HepG2 (cell line): ENCODE data around the gene LRRC4C. TPM values are rescaled to one million over a fixed set of nuclear protein-coding genes. Genes with fewer than 3 reads are reported as not detected.

Experiments used
- ATAC-seq: fragments of 200-7000 bp; cut with Tn5 transposase; 3 replicates; pipeline ENCODE4 v1.9.1; 2020; ENCODE audit warnings: mild to moderate bottlenecking, moderate library complexity
- BruUV-seq: library from RNA; stranded (reverse); fragments of 400-500 nt; replicated peaks from 2 replicates; lab custom pipeline; 2021; lab: Mats Ljungman, UMichigan
- CTCF ChIA-PET: fragments of 300-600 bp; formaldehyde crosslinking; extraction: SDS; loops from one replicate; lab custom pipeline; 2021; ENCODE audit warnings: low total read pairs, inconsistent platforms, low intra/inter-chr PET ratio; lab: Yijun Ruan, JAX
- POLR2A ChIA-PET: fragments of 350-600 bp; sonication (Branson Sonifier 250); formaldehyde crosslinking; loops from one replicate; lab custom pipeline; 2020; ENCODE audit warnings: antibody characterized with exemption, inconsistent platforms; lab: Yijun Ruan, JAX
- DNase-seq: peaks from one replicate; pipeline ENCODE4 v3.0.0-alpha.2; 2015; ENCODE audit warnings: low spot score
- FAIRE-seq: peaks from 3 replicates; lab custom pipeline; 2011; peaks lifted over from hg19 to GRCh38; lab: Jason Lieb, UNC
- H2AFZ ChIP-seq: one replicate; pipeline ENCODE4 v1.6.1; 2011; ENCODE audit warnings: low read length, inconsistent platforms
- H3K27ac ChIP-seq: fragments of 300-600 bp; 3 replicates; pipeline ENCODE4 v1.8.0; 2011; ENCODE audit warnings: mixed run types, mild to moderate bottlenecking, mixed read lengths, low read length, inconsistent platforms; ENCODE audit not compliant: insufficient read depth; ENCODE audit errors: extremely low read length
- H3K27me3 ChIP-seq, 2 experiments: fragments of 200-600 bp in 1 of 2; 2 replicates in 1 of 2; 3 replicates in 1 of 2; pipeline versions ENCODE4 v1.6.0 to v1.8.0; 2011; ENCODE audit warnings: low read length in 2 of 2, mild to moderate bottlenecking in 2 of 2, moderate library complexity in 2 of 2, inconsistent platforms in 1 of 2; ENCODE audit not compliant: insufficient read depth in 2 of 2, control insufficient read depth in 1 of 2
- H3K36me3 ChIP-seq, 2 experiments: fragments of 200-600 bp in 1 of 2; replicated peaks in 1 of 2; 2 replicates in 1 of 2; 3 replicates in 1 of 2; pipeline versions ENCODE4 v1.5.1 to v1.8.0; 2011; ENCODE audit warnings: low read length in 2 of 2, inconsistent platforms in 1 of 2; ENCODE audit not compliant: insufficient read depth in 2 of 2, control insufficient read depth in 1 of 2
- H3K4me1 ChIP-seq: 2 replicates; pipeline ENCODE4 v1.5.1; 2012; ENCODE audit warnings: low read length, inconsistent platforms; ENCODE audit not compliant: insufficient read depth
- H3K4me2 ChIP-seq: 2 replicates; pipeline ENCODE4 v1.6.0; 2011; ENCODE audit warnings: low read depth, low read length, inconsistent platforms
- H3K4me3 ChIP-seq, 3 experiments: fragments of 200-600 bp in 1 of 3; sonication (generic), shearing (Covaris generic) in 1 of 3; replicated peaks in 1 of 3; 2 replicates each; pipeline ENCODE4 v1.5.1; 2011 to 2016; ENCODE audit warnings: low read length in 3 of 3, inconsistent platforms in 2 of 3, low read depth in 2 of 3, mild to moderate bottlenecking in 2 of 3, control low read depth in 1 of 3, mixed read lengths in 1 of 3; ENCODE audit not compliant: insufficient read depth in 1 of 3
- H3K79me2 ChIP-seq: one replicate; pipeline ENCODE4 v1.6.1; 2011; ENCODE audit warnings: low read length, inconsistent platforms; ENCODE audit not compliant: insufficient read depth
- H3K9ac ChIP-seq: 2 replicates; pipeline ENCODE4 v1.6.0; 2011; ENCODE audit warnings: mild to moderate bottlenecking, low read depth, low read length, inconsistent platforms; ENCODE audit not compliant: insufficient read depth
- H3K9me3 ChIP-seq: 2 replicates; pipeline ENCODE4 v1.5.1; 2012; ENCODE audit warnings: mild to moderate bottlenecking, low read length
- H4K20me1 ChIP-seq: 2 replicates; pipeline ENCODE4 v1.6.0; 2011; ENCODE audit warnings: inconsistent platforms, mild to moderate bottlenecking, low read length, moderate library complexity; ENCODE audit not compliant: insufficient read depth
- CREB1 ChIP-seq, 2 experiments: fragments of 450-650 bp in 1 of 2; IDR thresholded peaks; 2 replicates each; pipeline ENCODE4 v1.6.1; 2016 to 2017; ENCODE audit warnings: control low read depth in 1 of 2, mild to moderate bottlenecking in 1 of 2, missing compliant biosample characterization in 1 of 2, missing genetic modification characterization in 1 of 2
- ETS1 ChIP-seq: sonication (generic); formaldehyde crosslinking; IDR thresholded peaks from 2 replicates; pipeline ENCODE4 v1.4.0; 2020; ENCODE audit warnings: missing genetic modification reagents
- GPN1 ChIP-seq: sonication (generic); formaldehyde crosslinking; IDR thresholded peaks from 2 replicates; pipeline ENCODE4 v1.5.1; 2020; ENCODE audit warnings: missing genetic modification reagents, borderline replicate concordance
- MAFG ChIP-seq: sonication (generic); formaldehyde crosslinking; IDR thresholded peaks from 2 replicates; pipeline ENCODE4 v1.5.1; 2020; ENCODE audit warnings: mild to moderate bottlenecking, missing genetic modification reagents
- MED13 ChIP-seq: sonication (generic); formaldehyde crosslinking; IDR thresholded peaks from 2 replicates; pipeline ENCODE4 v1.5.0; 2020; ENCODE audit warnings: missing genetic modification reagents
- WIZ ChIP-seq: sonication (generic); formaldehyde crosslinking; IDR thresholded peaks from 2 replicates; pipeline ENCODE4 v1.5.1; 2020; ENCODE audit warnings: mild to moderate bottlenecking, missing genetic modification reagents
- ZBTB1 ChIP-seq: sonication (generic); formaldehyde crosslinking; IDR thresholded peaks from 2 replicates; pipeline ENCODE4 v1.4.0; 2020; ENCODE audit warnings: missing genetic modification reagents, borderline replicate concordance
- ZBTB7A ChIP-seq: sonication (generic); formaldehyde crosslinking; IDR thresholded peaks from 2 replicates; pipeline ENCODE4 v1.8.0; 2022; ENCODE audit warnings: mild to moderate bottlenecking, missing genetic modification reagents
- ZNF160 ChIP-seq: sonication (generic); formaldehyde crosslinking; IDR thresholded peaks from 2 replicates; pipeline ENCODE4 v1.8.0; 2022; ENCODE audit warnings: mild to moderate bottlenecking, inconsistent platforms, missing genetic modification reagents
- ZNF34 ChIP-seq: sonication (generic); formaldehyde crosslinking; IDR thresholded peaks from 2 replicates; pipeline ENCODE4 v1.4.0; 2020; ENCODE audit warnings: mild to moderate bottlenecking, missing genetic modification reagents, borderline replicate concordance
- ZNF354B ChIP-seq: sonication (generic); formaldehyde crosslinking; IDR thresholded peaks from 2 replicates; pipeline ENCODE4 v1.8.0; 2022; ENCODE audit warnings: mild to moderate bottlenecking, missing genetic modification reagents
- ZNF441 ChIP-seq: sonication (generic); formaldehyde crosslinking; IDR thresholded peaks from 2 replicates; pipeline ENCODE4 v1.7.0; 2021; ENCODE audit warnings: missing genetic modification reagents, borderline replicate concordance
- ZNF496 ChIP-seq: sonication (generic); formaldehyde crosslinking; IDR thresholded peaks from 2 replicates; pipeline ENCODE4 v1.8.1; 2023; ENCODE audit warnings: mild to moderate bottlenecking, moderate library complexity, missing genetic modification reagents; ENCODE audit not compliant: insufficient replicate concordance
- ZNF709 ChIP-seq: sonication (generic); formaldehyde crosslinking; IDR thresholded peaks from 2 replicates; pipeline ENCODE4 v1.5.0; 2020; ENCODE audit warnings: mild to moderate bottlenecking, missing genetic modification reagents
- ZSCAN22 ChIP-seq: sonication (generic); formaldehyde crosslinking; IDR thresholded peaks from 2 replicates; pipeline ENCODE4 v1.4.0; 2020; ENCODE audit warnings: mild to moderate bottlenecking, missing genetic modification reagents
- WGBS: methylation state at CpG from one replicate; pipeline ENCODE4 v1.1.6; 2017; ENCODE audit warnings: low lambda C conversion rate; 5-methylcytosine and 5-hydroxymethylcytosine counted together
- in situ Hi-C: cut with HindIII; loops from 2 replicates; pipeline ENCODE4 v1.10.0; 2017; ENCODE audit warnings: low pct_unique_long_range_greater_than_20kb; ENCODE audit not compliant: extremely low pct_ligation_motif_present
- intact Hi-C: fragments of 100-400 bp; cut with micrococcal nuclease; formaldehyde crosslinking; loops from one replicate; pipeline ENCODE4 v1.10.0; 2022; ENCODE audit not compliant: unreplicated experiment
- polyA plus RNA-seq, 8 experiments: library from polyadenylated mRNA; depleted of rRNA in 3 of 8; stranded (reverse) in 7 of 8; unstranded in 1 of 8; fragments of >200 nt; fragmentation: Illumina TruSeq in 4 of 8; extraction: Trizol in 4 of 8; gene quantifications; 2 replicates each; pipeline versions ENCODE4 v1.2.1 to v1.2.3, GENCODE V29; 2011 to 2016; ENCODE audit warnings: low read depth in 4 of 8, missing spikeins in 1 of 8, mixed read lengths in 1 of 8; ENCODE audit not compliant: insufficient read depth in 1 of 8
- total RNA-seq, 5 experiments: library from RNA; depleted of rRNA; stranded (reverse); fragments of >200 nt; fragmentation: Illumina TruSeq; extraction: Trizol; gene quantifications; 2 replicates each; pipeline ENCODE4 v1.2.3, GENCODE V29; 2016; ENCODE audit warnings: low read depth in 1 of 5
- TF ChIP-seq, protein P1 (sequence below): sonication (generic); formaldehyde crosslinking; IDR thresholded peaks from 2 replicates; pipeline ENCODE4 v1.4.0; 2020; ENCODE audit warnings: mild to moderate bottlenecking, low read depth, missing genetic modification reagents
- TF ChIP-seq, protein P2 (sequence below): sonication (generic); formaldehyde crosslinking; IDR thresholded peaks from 2 replicates; pipeline ENCODE4 v1.4.0; 2020; ENCODE audit warnings: missing genetic modification reagents, mild to moderate bottlenecking, borderline replicate concordance

LRRC4C gene
- total and polyA plus RNA-seq, 2 of the 13 experiments (the other 11 are each of a cell fraction or from before 2014, with no cell fraction given), result not detected

DNA sequence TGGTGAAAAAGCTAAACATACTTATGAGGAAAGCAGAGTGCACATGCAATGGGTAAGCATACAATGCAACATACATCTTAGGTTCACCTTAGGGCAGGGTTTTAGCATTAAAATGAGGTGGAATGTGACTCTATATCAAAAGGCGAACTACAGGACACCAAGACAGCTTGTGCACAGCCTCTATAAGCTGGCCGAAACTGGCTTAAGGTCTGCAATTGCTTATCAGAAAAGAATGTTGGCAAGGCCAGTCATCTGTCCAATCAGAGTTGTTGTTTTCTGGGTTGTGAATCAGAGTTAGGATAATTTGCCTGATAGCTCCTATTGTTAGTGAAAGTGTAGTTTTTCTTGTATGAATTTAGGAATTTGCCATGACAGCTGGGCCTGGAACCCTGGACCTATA is 76.5 kb downstream of the LRRC4C start:
- BruUV-seq, result no TSS peak
- Histone ChIP-seq H3K36me3 (no peaks in the 10 kb centered on the region), H3K27ac (no peak overlapping the region), H3K9ac (no peak overlapping the region), H3K27me3 (no peaks in the 10 kb centered on the region; a peak in 1 of 5 replicates), H3K4me3 (no peak overlapping the region), H2AFZ (no peak overlapping the region), H3K4me2 (no peak overlapping the region), H3K4me1 (no peaks in the 10 kb centered on the region), H4K20me1 (no peaks in the 10 kb centered on the region), H3K79me2 (no peaks in the 10 kb centered on the region), H3K9me3 (no peaks in the 10 kb centered on the region)
- FAIRE-seq, result no peak
- CTCF ChIA-PET, result no interaction called here
- WGBS, result 0% methylated on average over 2 of the region's 2 CpGs
- POLR2A ChIA-PET, result no interaction called here
- no peak for ATAC-seq
- no peak for DNase-seq
- intact Hi-C loops (no loop called here), in situ Hi-C loops (no loop called here)
- TF ChIP-seq ZBTB1 (no peak), ETS1 (no peak), ZNF441 (CRISPR knock-in tag) (no peak), ZNF34 (CRISPR knock-in tag) (no peak), ZNF160 (CRISPR knock-in tag) (no peak), ZNF496 (CRISPR knock-in tag) (no peak), ZSCAN22 (CRISPR knock-in tag) (no peak), ZBTB7A (CRISPR knock-in tag) (no peak), CREB1 (IDR thresholded peaks at IDR 0.05) (no peak), CREB1 (CRISPR knock-in tag; IDR thresholded peaks at IDR 0.05) (no peak), ZNF354B (no peak), ZNF709 (no peak), MED13 (CRISPR knock-in tag) (no peak), MAFG (CRISPR knock-in tag) (no peak), WIZ (CRISPR knock-in tag) (no peak), GPN1 (CRISPR knock-in tag) (no peak)
- TF ChIP-seq, protein P1, sequence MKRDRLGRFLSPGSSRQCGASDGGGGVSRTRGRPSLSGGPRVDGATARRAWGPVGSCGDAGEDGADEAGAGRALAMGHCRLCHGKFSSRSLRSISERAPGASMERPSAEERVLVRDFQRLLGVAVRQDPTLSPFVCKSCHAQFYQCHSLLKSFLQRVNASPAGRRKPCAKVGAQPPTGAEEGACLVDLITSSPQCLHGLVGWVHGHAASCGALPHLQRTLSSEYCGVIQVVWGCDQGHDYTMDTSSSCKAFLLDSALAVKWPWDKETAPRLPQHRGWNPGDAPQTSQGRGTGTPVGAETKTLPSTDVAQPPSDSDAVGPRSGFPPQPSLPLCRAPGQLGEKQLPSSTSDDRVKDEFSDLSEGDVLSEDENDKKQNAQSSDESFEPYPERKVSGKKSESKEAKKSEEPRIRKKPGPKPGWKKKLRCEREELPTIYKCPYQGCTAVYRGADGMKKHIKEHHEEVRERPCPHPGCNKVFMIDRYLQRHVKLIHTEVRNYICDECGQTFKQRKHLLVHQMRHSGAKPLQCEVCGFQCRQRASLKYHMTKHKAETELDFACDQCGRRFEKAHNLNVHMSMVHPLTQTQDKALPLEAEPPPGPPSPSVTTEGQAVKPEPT (CRISPR knock-in tag), result no peak
- TF ChIP-seq, protein P2, sequence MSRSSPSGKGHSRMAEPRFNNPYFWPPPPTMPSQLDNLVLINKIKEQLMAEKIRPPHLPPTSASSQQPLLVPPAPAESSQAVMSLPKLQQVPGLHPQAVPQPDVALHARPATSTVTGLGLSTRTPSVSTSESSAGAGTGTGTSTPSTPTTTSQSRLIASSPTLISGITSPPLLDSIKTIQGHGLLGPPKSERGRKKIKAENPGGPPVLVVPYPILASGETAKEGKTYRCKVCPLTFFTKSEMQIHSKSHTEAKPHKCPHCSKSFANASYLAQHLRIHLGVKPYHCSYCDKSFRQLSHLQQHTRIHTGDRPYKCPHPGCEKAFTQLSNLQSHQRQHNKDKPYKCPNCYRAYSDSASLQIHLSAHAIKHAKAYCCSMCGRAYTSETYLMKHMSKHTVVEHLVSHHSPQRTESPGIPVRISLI (CRISPR knock-in tag), result no peak
